ENCODE measurements around the gene MYOD1. TPM values are rescaled to one million over a fixed set of nuclear protein-coding genes. Genes with fewer than 3 reads are reported as not detected.

MYOD1 gene
- total and polyA plus RNA-seq, 9 of the 15 experiments (the other 6 are each of a cell fraction or from before 2014, with no cell fraction given) = not detected

- Histone ChIP-seq H3K27me3 (ENCODE audit: control insufficient read depth in 2 of 2, insufficient read depth in 2 of 2, low read length in 2 of 2) (peaks cover 9 to 76% of the 10 kb centered on the region in 2 experiments; a peak in 4 of 5 replicates), H4K20me1 (replicated peaks; ENCODE audit: control insufficient read depth, insufficient read depth, low read length) (peaks cover 20% of the 10 kb centered on the region; the same call in 1 of the 2 replicates), H3K9me3 (replicated peaks; ENCODE audit: control insufficient read depth, insufficient read depth, low read depth, low read length) (no peaks in the 10 kb centered on the region), H3K9me1 (ENCODE audit: control insufficient read depth, insufficient read depth, low read length) (no peaks in the 10 kb centered on the region), H3K4me1 (replicated peaks in 1 of 2; ENCODE audit: control insufficient read depth in 2 of 2, insufficient read depth in 2 of 2, low read length in 2 of 2) (peaks cover 0 to 5% of the 10 kb centered on the region in 2 experiments; a peak in 3 of 5 replicates), H3K4me3 (no peak overlapping the region), H3K4me2 (ENCODE audit: insufficient read depth, low read length) (no peak overlapping the region), H3K36me3 (ENCODE audit: control insufficient read depth, insufficient read depth, low read length) (no peaks in the 10 kb centered on the region), H3K79me2 (ENCODE audit: control insufficient read depth, insufficient read depth, low read length) (no peaks in the 10 kb centered on the region), H3K27ac (ENCODE audit: extremely low read depth, low read depth, low read length) (no peak overlapping the region), H2AFZ (ENCODE audit: low read depth, low read length) (no peak overlapping the region), H3K9ac (ENCODE audit: insufficient read depth in 1 of 2, low read depth in 2 of 2, low read length in 2 of 2) (no peak overlapping the region)
- in situ Hi-C loops (cut with MboI) (no loop called here), intact Hi-C loops (cut with micrococcal nuclease) (no loop called here)
- DNase-seq (ENCODE audit: extremely low read depth in 1 of 4, low spot score in 3 of 4) (no peak), FAIRE-seq (no peak), ATAC-seq (no peak)
- TF ChIP-seq ZNF444 (CRISPR knock-in tag; IDR thresholded peaks at IDR 0.05) (no peak), PRDM10 (IDR thresholded peaks at IDR 0.05; ENCODE audit: partially characterized antibody) (no peak), ESRRA (IDR thresholded peaks at IDR 0.05; ENCODE audit: borderline replicate concordance, low read depth) (no peak), POLR2AphosphoS2 (IDR thresholded peaks at IDR 0.05; ENCODE audit: low read length) (no peak), NELFE (IDR thresholded peaks at IDR 0.05; ENCODE audit: insufficient read depth, insufficient read length) (no peak), RB1 (IDR thresholded peaks at IDR 0.05; ENCODE audit: low read depth) (no peak), GTF2B (IDR thresholded peaks at IDR 0.05; ENCODE audit: extremely low read depth, insufficient read length) (no peak)
- ChIA-PET CTCF (ENCODE audit: low intra/inter-chr PET ratio) (no interaction called here), POLR2A (interaction anchor here (0.6 kb wide), 1 partner anchor 236 kb away, joined by 3 read pairs; no protein-coding TSS in a partner anchor)
- 0% methylated on average over 5 of the region's 5 CpGs for WGBS (ENCODE audit: insufficient coverage, low coverage, missing lambda C conversion rate)
- BruUV-seq (replicated peaks) = no TSS peak
Observed at GRCh38 chr11:17742019-17742418, 22.6 kb downstream of the MYOD1 start.
